ENCODE measurements around the gene ABCC9. TPM values are rescaled to one million over a fixed set of nuclear protein-coding genes. Genes with fewer than 3 reads are reported as not detected.

ABCC9 gene
- polyA plus RNA-seq, 1 of the 3 experiments (the other 2 are of a cell fraction) = 0.02 TPM

- Histone ChIP-seq H4K20me1 (ENCODE audit: insufficient read depth) (no peaks in the 10 kb centered on the region), H3K27me3 (ENCODE audit: insufficient read depth) (no peaks in the 10 kb centered on the region), H3K9me3 (no peaks in the 10 kb centered on the region), H3K27ac (ENCODE audit: low read depth in 2 of 2, low read length in 1 of 2) (no peak overlapping the region), H2AFZ (ENCODE audit: low read depth) (no peak overlapping the region), H3K4me1 (ENCODE audit: control insufficient read depth in 1 of 2, insufficient read depth in 2 of 2, low read depth in 1 of 2, low read length in 1 of 2) (no peaks in the 10 kb centered on the region), H3F3A (replicated peaks; ENCODE audit: insufficient read depth) (no peaks in the 10 kb centered on the region), H3K79me2 (ENCODE audit: insufficient read depth) (no peaks in the 10 kb centered on the region), H3K9me2 (no peaks in the 10 kb centered on the region), H3K36me3 (replicated peaks in 1 of 2; ENCODE audit: control insufficient read depth in 1 of 2, insufficient read depth in 2 of 2, low read length in 1 of 2) (no peaks in the 10 kb centered on the region), H3K9ac (no peak overlapping the region), H3K4me2 (no peak overlapping the region), H3K4me3 (ENCODE audit: low read depth in 2 of 2, low read length in 1 of 2) (no peak overlapping the region)
- TF ChIP-seq TEAD4 (IDR thresholded peaks at IDR 0.05; ENCODE audit: borderline replicate concordance, insufficient read depth) = no peak
- TF ChIP-seq EP300 (IDR thresholded peaks at IDR 0.05; ENCODE audit: borderline replicate concordance in 1 of 2, low read depth in 1 of 2, low read length in 1 of 2) = no peak
- no peak for TF ChIP-seq MAX (IDR thresholded peaks at IDR 0.05; ENCODE audit: low read depth)
- no peak for TF ChIP-seq MEF2A (IDR thresholded peaks at IDR 0.05; ENCODE audit: borderline replicate concordance, low read depth)
- no peak for TF ChIP-seq POLR2AphosphoS5 (IDR thresholded peaks at IDR 0.05; ENCODE audit: low read depth, low read length)
- TF ChIP-seq FOXM1 (IDR thresholded peaks at IDR 0.05; ENCODE audit: low read depth) = no peak
- TF ChIP-seq FOSL2 (IDR thresholded peaks at IDR 0.05; ENCODE audit: borderline replicate concordance, low read depth) = no peak
- no peak for TF ChIP-seq TCF12 (IDR thresholded peaks at IDR 0.05)
- TF ChIP-seq JUND (IDR thresholded peaks at IDR 0.05) = no peak
- no peak for TF ChIP-seq RXRA (IDR thresholded peaks at IDR 0.05; ENCODE audit: borderline replicate concordance, low read depth)
- TF ChIP-seq YY1 (IDR thresholded peaks at IDR 0.05; ENCODE audit: low read depth) = no peak
- no peak for TF ChIP-seq IRF3 (IDR thresholded peaks at IDR 0.05; ENCODE audit: low read depth, low read length)
- TF ChIP-seq EZH2phosphoT487 (IDR thresholded peaks at IDR 0.05; ENCODE audit: borderline replicate concordance, low read depth) = no peak
- no peak for TF ChIP-seq RAD21 (IDR thresholded peaks at IDR 0.05; ENCODE audit: low read length)
- no peak for TF ChIP-seq ZBTB33 (IDR thresholded peaks at IDR 0.05; ENCODE audit: borderline replicate concordance, low read depth)
- WGBS (ENCODE audit: low lambda C conversion rate) = 7% methylated on average over 3 of the region's 3 CpGs
- ChIA-PET POLR2A (no interaction called here), CTCF (no interaction called here)
- DNase-seq = no peak
Measured at GRCh38 chr12:21912318-21912717, 28.9 kb downstream of the ABCC9 start.

- Histone ChIP-seq H3K9ac (no peak overlapping the region), H2AFZ (ENCODE audit: low read depth) (no peak overlapping the region), H3K27ac (ENCODE audit: low read depth in 2 of 2, low read length in 1 of 2) (no peak overlapping the region), H3K4me3 (ENCODE audit: low read depth in 2 of 2, low read length in 1 of 2) (no peak overlapping the region), H3K9me3 (no peaks in the 10 kb centered on the region), H3K4me2 (no peak overlapping the region), H3K79me2 (ENCODE audit: insufficient read depth) (no peaks in the 10 kb centered on the region), H3K36me3 (replicated peaks in 1 of 2; ENCODE audit: control insufficient read depth in 1 of 2, insufficient read depth in 2 of 2, low read length in 1 of 2) (no peaks in the 10 kb centered on the region), H3K4me1 (ENCODE audit: control insufficient read depth in 1 of 2, insufficient read depth in 2 of 2, low read depth in 1 of 2, low read length in 1 of 2) (no peaks in the 10 kb centered on the region), H4K20me1 (ENCODE audit: insufficient read depth) (no peaks in the 10 kb centered on the region), H3K27me3 (ENCODE audit: insufficient read depth) (no peaks in the 10 kb centered on the region), H3K9me2 (no peaks in the 10 kb centered on the region), H3F3A (replicated peaks; ENCODE audit: insufficient read depth) (no peaks in the 10 kb centered on the region)
- CTCF ChIA-PET = no interaction called here
- WGBS (ENCODE audit: low lambda C conversion rate) = 12% methylated on average over 4 of the region's 4 CpGs
- POLR2A ChIA-PET = no interaction called here
- DNase-seq = no peak
- TF ChIP-seq TCF12 (IDR thresholded peaks at IDR 0.05) (no peak), GABPA (IDR thresholded peaks at IDR 0.05; ENCODE audit: low read depth) (no peak), USF2 (IDR thresholded peaks at IDR 0.05; ENCODE audit: borderline replicate concordance, low read depth, low read length) (no peak), SIN3A (IDR thresholded peaks at IDR 0.05; ENCODE audit: borderline replicate concordance, low read depth, low read length) (no peak), JUND (IDR thresholded peaks at IDR 0.05) (no peak), MEF2A (IDR thresholded peaks at IDR 0.05; ENCODE audit: borderline replicate concordance, low read depth) (no peak), FOSL2 (IDR thresholded peaks at IDR 0.05; ENCODE audit: borderline replicate concordance, low read depth) (no peak), RAD21 (IDR thresholded peaks at IDR 0.05; ENCODE audit: low read length) (no peak), CHD2 (IDR thresholded peaks at IDR 0.05; ENCODE audit: low read length, partially characterized antibody) (no peak)
Measured at GRCh38 chr12:21911832-21912231, 29.4 kb downstream of the ABCC9 start.
